Neural crest cell (in vitro differentiated cells): ENCODE data around the gene CDH19. TPM values are rescaled to one million over a fixed set of nuclear protein-coding genes. Genes with fewer than 3 reads are reported as not detected.
A peak's percentile ranks its signal among the peaks of the same experiment; 100 is the strongest.

Experiments
- DNase-seq: peaks from one replicate; pipeline ENCODE4 v3.0.0; 2021; ENCODE audit warnings: low read depth, mixed read lengths, low spot score
- H3K27ac Mint-ChIP-seq: one replicate; pipeline ENCODE4 v1.8.0; 2021; ENCODE audit warnings: mild to moderate bottlenecking, mixed read lengths; ENCODE audit not compliant: unreplicated experiment
- H3K27me3 Mint-ChIP-seq: 2 replicates; pipeline ENCODE4 v1.8.0; 2021; ENCODE audit warnings: low read depth, mild to moderate bottlenecking, mixed read lengths
- H3K36me3 Mint-ChIP-seq: 2 replicates; pipeline ENCODE4 v1.8.0; 2021; ENCODE audit warnings: low read depth, mild to moderate bottlenecking, mixed read lengths
- H3K4me1 Mint-ChIP-seq: 2 replicates; pipeline ENCODE4 v1.8.0; 2021; ENCODE audit warnings: mixed read lengths
- H3K4me3 Mint-ChIP-seq: one replicate; pipeline ENCODE4 v1.8.0; 2021; ENCODE audit warnings: mild to moderate bottlenecking, mixed read lengths
- H3K9me3 Mint-ChIP-seq: 2 replicates; pipeline ENCODE4 v1.8.0; 2021; ENCODE audit warnings: mixed read lengths
- CTCF ChIP-seq: fragments of 200-600 bp; sonication (generic); conservative IDR thresholded peaks from 2 replicates; pipeline ENCODE4 v1.5.0; 2021; ENCODE audit warnings: antibody characterized with exemption, mild to moderate bottlenecking
- long read RNA-seq: library from polyadenylated mRNA; unstranded; transcript quantifications from one replicate; pipeline ENCODE4 v2.0.0, GENCODE V29; 2020
- total RNA-seq: library from RNA; stranded (reverse); gene quantifications from 2 replicates; pipeline ENCODE4 v1.2.1, GENCODE V29; 2021

The CDH19 gene
- total RNA-seq: 14.7 and 16.3 TPM in 2 replicates
- long read RNA-seq, full-length matches to known transcripts: 49 of 94 reads
- long read RNA-seq, partial matches to known transcripts: 30 of 94 reads
- long read RNA-seq, other reads (novel, unspliced or antisense): 15 of 94 reads

- H3K27ac Mint-ChIP-seq: peak within 1 kb of the TSS; percentile 95
- peak within 1 kb of the TSS; percentile 86 for H3K4me3 Mint-ChIP-seq
- H3K4me1 Mint-ChIP-seq: peaks cover 27% of the 10 kb centered on the region
- H3K9me3 Mint-ChIP-seq: peaks cover 2% of the 10 kb centered on the region
- no peaks in the 10 kb centered on the region for H3K36me3 Mint-ChIP-seq
- TF ChIP-seq CTCF: no peak
- no peaks in the 10 kb centered on the region for H3K27me3 Mint-ChIP-seq
- DNase-seq: peak; percentile 5
Measured at GRCh38 chr18:66603941-66604627, at the start of gene CDH19. Gene CDH19, minus strand, starts transcription at chr18:66604090. Its CDS starts 31,886 bp downstream, at chr18:66572204.

GRCh38 chr18:66647671-66648070, 43.8 kb upstream of the CDH19 start:
- no peak for TF ChIP-seq CTCF
- no peak for DNase-seq
- no peak overlapping the region for H3K4me3 Mint-ChIP-seq
- no peaks in the 10 kb centered on the region for H3K36me3 Mint-ChIP-seq
- no peaks in the 10 kb centered on the region for H3K27me3 Mint-ChIP-seq
- H3K27ac Mint-ChIP-seq: no peak overlapping the region
- peaks cover 4% of the 10 kb centered on the region for H3K9me3 Mint-ChIP-seq
- H3K4me1 Mint-ChIP-seq: no peaks in the 10 kb centered on the region

GRCh38 chr18:66646609-66647008, 42.7 kb upstream of the CDH19 start:
- Mint-ChIP-seq H3K27me3 (no peaks in the 10 kb centered on the region), H3K4me1 (no peaks in the 10 kb centered on the region), H3K36me3 (no peaks in the 10 kb centered on the region), H3K27ac (no peak overlapping the region), H3K4me3 (no peak overlapping the region), H3K9me3 (peaks cover 2% of the 10 kb centered on the region)
- no peak for DNase-seq
- TF ChIP-seq CTCF: no peak

GRCh38 chr18:66645983-66646382, 42.1 kb upstream of the CDH19 start:
- no peak for DNase-seq
- TF ChIP-seq CTCF: no peak
- H3K36me3 Mint-ChIP-seq: no peaks in the 10 kb centered on the region
- H3K9me3 Mint-ChIP-seq: peaks cover 2% of the 10 kb centered on the region
- no peaks in the 10 kb centered on the region for H3K4me1 Mint-ChIP-seq
- H3K4me3 Mint-ChIP-seq: no peak overlapping the region
- no peak overlapping the region for H3K27ac Mint-ChIP-seq
- no peaks in the 10 kb centered on the region for H3K27me3 Mint-ChIP-seq

GRCh38 chr18:66641056-66641455, 37.2 kb upstream of the CDH19 start:
- Mint-ChIP-seq H3K27me3 (no peaks in the 10 kb centered on the region), H3K4me1 (no peaks in the 10 kb centered on the region), H3K4me3 (no peak overlapping the region), H3K27ac (no peak overlapping the region), H3K36me3 (no peaks in the 10 kb centered on the region), H3K9me3 (peaks cover 8% of the 10 kb centered on the region)
- DNase-seq: no peak
- no peak for TF ChIP-seq CTCF
